Right renal cortex interstitium (tissue), 3 donors: ENCODE data around the gene SCN5A. TPM values are rescaled to one million over a fixed set of nuclear protein-coding genes. Genes with fewer than 3 reads are reported as not detected.

Source experiments
- DNase-seq, 3 donors: peaks; one replicate each; pipeline ENCODE4 v3.0.0-alpha.2; 2013; ENCODE audit warnings: low read depth in 3 of 3, low spot score in 2 of 3
- polyA plus RNA-seq, 3 donors: library from polyadenylated mRNA; unstranded; fragments of 120-200 nt; gene quantifications; one replicate each; pipeline ENCODE4 v1.2.1, GENCODE V29; 2013; ENCODE audit not compliant: insufficient read length in 3 of 3

SCN5A gene
- polyA plus RNA-seq, 3 donors: 0.88 to 0.97 (median 0.94) TPM

DNA sequence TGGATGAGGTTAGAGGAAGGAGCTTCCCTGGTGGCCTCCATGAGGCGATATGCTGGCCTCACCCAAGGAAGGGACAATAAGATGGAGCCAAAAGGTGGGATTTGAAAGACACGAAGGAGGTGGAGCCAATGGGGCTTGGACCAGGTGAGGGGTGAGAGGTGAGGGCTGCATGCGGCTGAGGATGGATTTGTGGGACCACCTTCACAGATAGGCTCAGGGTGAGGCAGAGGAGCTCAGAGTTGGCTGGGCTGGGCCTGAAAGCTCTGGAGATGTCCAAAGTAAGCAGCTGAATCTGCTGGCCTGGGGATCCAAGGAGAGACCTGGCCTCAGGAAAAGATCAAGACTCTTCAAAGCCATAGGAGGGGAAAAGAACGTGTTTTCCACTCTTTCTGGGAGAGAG, 103.5 kb downstream of the SCN5A start:
- DNase-seq: no peak

DNA sequence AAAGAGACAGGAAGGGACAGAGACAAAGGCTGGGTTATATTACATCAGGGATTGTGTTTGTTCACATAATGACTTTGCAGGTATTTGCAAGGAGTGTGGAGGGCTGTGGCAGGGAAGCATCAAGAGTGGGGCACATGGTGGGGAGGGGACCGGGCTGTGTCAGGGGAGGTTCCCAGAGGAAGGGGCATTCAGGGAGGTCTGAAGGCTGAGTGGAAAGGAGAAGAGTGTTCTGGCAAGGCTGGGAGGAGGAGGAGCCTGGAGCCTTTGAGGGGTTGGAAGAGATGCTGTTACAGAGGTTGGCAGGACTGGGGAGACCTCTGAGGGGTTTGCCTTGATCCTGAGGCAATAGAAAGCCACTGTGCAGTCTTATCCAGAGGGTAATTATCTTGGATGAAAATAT, 103.9 kb downstream of the SCN5A start:
- DNase-seq: no peak

DNA sequence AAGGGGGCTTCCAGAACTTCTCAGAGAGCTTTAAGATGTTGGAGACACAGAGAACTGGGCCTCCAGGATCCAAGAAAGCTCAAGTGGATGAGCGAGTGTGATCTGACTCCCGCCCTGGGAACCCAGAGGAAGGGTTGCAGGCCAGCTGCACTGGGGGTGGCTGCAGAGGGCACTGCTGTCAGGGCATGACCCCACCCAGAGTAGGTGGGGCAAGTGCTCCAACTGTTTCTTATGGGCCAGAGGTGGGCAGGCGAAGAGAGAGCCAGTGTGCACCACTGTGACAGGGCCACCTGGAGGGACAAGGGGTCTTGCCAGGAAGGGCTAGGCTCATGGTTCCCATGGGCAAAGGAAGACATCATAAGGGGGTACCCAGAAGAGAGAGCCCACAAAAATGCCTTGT, 104.6 kb downstream of the SCN5A start:
- DNase-seq: no peak

- no peak for DNase-seq
These were observed 105.9 kb downstream of the SCN5A start for GRCh38 chr3:38543586-38543985.

GRCh38 chr3:38542401-38543298, 106.8 kb downstream of the SCN5A start:
- peak in 1 of 3 donors; percentile 16 for DNase-seq

DNA sequence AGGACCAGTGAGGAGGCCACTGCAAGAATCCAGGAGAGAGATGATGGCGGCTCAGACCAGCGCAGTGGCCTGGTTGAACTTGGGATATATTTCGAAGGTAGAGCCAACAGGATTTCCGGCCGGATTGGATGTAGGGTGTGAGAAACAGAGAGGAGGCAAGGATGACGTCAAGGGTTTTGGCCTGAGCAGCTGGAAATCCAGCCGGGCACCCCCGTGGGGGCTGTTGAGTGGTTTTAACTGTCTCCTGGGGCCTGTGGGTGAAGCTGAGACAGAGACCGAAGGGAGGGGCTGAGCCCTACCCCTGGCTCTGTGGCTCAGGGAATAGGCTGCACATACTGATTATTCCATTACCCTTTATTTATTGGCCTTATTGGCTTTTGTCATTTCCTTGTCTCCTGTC, 107.7 kb downstream of the SCN5A start:
- no peak for DNase-seq

- no peak for DNase-seq
These were observed 110.6 kb downstream of the SCN5A start for GRCh38 chr3:38538773-38539353.

DNA sequence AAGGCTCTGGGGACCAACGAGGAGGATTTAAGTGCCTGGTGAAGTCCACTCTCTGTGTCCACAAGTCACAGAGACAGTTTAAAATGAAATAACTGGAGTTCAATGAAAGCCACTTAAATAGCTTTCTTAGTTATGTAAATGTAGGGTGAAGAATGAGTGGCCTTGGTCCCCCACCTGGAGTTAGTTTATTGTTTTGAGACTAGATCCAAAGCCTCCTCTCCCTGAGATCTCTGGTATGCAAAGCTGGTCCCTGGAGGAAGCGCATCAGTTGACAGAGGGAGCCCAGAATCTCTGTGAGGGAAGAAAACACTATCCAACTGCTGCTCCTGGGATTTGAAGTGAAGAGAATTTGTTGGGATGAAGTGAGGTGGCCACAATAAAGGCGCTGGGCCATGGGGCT, 112.8 kb downstream of the SCN5A start:
- DNase-seq: no peak

- DNase-seq: no peak
These were observed 114.9 kb downstream of the SCN5A start for GRCh38 chr3:38534604-38535003.

DNA sequence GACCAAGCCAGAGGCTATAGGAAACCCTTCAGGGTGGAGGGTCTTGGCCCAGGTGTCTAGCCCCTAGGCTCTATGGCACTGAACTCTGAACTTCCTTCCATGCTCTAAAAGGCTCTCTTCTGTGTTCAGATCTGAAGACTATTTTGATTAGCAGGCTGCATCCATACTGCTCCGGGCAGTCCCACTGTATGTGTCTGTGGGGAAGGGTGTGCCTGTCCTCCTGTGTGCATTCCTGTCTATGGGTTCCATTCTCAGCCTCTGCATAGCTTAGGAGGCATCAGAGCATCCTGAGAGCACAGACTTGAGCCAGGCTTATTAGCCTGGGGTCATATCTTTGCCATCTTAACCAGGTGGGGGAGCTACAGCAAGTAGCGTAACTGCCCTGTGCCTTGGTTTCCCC, 115.3 kb downstream of the SCN5A start:
- no peak for DNase-seq

DNA sequence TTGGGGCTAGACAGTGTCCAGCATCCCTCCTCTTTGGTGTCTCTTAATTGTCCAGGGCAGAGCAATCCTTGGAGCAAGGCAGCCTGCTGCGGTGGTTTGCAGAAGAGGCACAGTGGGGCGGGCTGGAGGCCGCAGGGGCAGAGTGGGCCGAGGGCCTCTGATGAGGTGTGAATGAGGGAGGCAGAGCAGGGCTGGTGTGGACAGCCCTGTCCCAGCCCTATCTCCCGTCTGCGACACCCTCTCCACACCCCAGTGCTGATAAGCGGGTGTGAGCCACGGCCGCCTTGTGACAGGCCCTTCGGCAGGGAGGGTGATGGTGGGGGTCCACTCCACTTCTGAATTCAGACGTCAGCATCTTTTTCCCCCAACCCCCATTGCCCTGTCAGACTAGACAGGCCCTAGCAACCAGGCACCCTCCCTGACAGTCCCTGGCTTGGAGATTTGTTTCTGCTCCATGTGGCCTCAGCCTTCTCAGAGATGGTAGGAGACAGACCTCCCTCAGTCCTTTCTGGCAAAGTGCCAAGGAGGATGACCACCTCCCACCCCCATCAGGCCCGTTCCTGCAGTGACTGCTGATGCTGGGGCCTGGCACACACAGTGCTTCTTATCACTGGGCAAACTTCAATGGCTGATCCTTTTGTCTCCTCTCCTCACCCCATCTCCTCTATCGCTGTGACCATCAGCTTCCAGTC, 116.1 kb downstream of the SCN5A start:
- no peak for DNase-seq

GRCh38 chr3:38532529-38532928, 117.0 kb downstream of the SCN5A start:
- no peak for DNase-seq

DNA sequence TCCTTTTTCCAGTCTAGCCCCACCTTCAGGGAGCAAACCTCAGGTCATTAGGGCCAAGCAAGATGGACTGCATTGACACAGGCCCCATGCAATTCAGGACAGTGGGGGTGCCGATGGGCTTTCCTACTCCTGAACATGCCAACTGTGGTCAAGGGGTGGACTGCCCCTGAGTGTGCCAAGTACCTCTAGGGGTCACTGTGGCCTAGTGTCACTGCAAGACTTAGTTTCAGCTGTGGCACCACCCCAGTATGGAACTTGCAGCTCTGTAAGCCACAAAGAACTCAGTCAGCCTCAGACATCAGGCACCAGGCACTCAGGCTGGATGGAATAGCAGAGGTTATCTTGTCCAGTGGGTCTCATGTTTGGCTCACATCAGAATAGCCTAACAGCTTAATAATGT, 121.0 kb downstream of the SCN5A start:
- no peak for DNase-seq

GRCh38 chr3:38526792-38527191, 122.7 kb downstream of the SCN5A start:
- DNase-seq: no peak

DNA sequence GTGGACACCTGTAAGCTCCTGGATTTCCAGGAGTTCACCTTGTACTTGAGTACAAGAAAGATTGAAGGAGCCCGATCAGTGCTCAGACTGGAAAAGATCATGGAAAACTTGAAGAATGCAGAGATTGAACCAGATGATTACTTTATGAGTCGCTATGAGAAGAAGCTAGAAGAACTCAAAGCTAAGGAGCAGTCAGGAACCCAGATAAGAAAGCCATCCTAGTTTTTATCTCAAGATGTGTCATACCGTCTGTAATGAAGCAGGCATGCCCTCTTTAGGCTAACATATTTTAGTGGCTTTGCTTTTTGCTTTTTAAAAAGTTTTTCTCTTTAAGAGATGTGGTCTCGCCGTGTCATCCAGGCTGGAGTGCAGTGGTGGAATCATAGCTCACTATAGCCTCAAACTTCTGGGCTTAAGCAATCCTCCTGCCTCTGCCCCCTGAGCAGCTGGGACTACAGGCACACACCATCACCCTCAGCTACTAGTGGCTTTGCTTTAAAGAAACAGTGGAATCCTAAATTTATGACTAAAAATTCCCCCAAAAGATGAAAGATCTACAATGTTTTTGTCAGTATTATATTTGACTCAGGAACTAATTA, 125.2 kb downstream of the SCN5A start:
- no peak for DNase-seq

- DNase-seq: no peak
These were observed 127.5 kb downstream of the SCN5A start for GRCh38 chr3:38522002-38522401.

- DNase-seq: peak; percentile 44 to 56 (median 56)
These were observed 128.0 kb downstream of the SCN5A start for GRCh38 chr3:38521391-38521987.

DNA sequence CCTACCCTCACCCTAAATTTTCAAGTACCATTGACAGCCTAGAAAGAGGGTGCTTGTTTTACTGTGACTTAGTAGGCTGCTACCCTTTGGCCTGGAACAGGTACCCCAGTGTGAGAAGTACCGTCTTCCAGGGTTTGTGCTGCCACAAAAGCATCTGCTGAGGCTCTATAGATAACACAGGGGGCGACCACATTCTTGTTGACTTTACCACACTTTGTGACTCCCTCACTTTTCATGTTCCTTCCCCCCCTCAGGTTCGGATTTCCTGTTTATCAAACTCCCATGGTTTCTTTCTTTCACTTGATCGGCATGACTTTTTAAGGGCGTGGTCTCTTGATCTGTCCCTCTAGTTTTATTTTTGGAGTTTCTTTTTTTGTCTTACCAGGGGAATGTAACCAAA, 129.8 kb downstream of the SCN5A start:
- DNase-seq: no peak

DNA sequence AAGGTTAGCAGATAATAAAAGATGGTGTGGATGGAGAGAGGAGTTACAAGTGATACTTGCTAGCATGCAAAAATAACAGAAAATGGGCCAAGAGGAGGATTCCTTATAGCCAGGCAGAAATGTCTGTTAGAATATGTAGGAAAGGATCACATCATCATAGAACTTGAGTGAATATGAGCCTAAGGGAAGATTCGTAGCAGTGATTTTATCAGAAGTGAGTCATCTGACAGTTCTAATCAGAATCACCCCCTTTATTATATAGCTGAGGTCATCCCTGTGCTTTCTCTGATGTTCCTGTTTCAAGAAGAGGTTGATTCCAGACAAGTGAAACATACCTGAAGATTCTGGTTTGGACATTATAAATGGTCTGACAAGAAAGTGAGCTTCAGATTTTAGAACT, 130.5 kb downstream of the SCN5A start:
- no peak for DNase-seq

- DNase-seq: no peak
These were observed 132.8 kb downstream of the SCN5A start for GRCh38 chr3:38516669-38517068.

GRCh38 chr3:38515367-38515766, 134.1 kb downstream of the SCN5A start:
- no peak for DNase-seq
